Measurements from ENCODE around the gene NLRP5.
"Not testable (repeated sequence)": the region's sequence is repeated elsewhere in the genome, so short reads cannot be mapped to it uniquely, and the experiment has no call there.

NLRP5 gene

GRCh38 chr19:56099638-56100539, 113.3 kb downstream of the NLRP5 start:
- DNase-seq: no peak

DNA sequence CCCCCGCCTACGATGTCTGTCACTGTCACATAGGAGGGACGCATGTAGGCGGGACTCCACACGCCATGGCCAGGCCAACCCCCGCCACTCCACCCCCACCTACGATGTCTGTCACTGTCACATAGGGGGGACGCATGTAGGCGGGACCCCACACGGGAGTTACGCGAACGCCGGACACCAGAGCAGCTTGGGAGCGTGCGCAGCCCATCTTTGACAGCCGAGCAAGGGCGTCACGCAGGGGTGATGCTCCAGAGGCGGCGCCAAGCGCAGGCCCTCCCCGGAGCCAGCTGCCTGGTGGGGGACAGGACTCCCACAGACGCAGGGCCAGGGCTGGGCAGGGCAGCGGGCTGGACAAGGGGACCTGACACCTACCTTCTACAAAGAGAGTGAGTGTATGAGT, 114.5 kb downstream of the NLRP5 start:
- no peak for DNase-seq

- no peak for DNase-seq
Measured at GRCh38 chr19:56101746-56102535, 115.4 kb downstream of the NLRP5 start.

GRCh38 chr19:56103027-56103614, 116.5 kb downstream of the NLRP5 start:
- no peak for DNase-seq

DNA sequence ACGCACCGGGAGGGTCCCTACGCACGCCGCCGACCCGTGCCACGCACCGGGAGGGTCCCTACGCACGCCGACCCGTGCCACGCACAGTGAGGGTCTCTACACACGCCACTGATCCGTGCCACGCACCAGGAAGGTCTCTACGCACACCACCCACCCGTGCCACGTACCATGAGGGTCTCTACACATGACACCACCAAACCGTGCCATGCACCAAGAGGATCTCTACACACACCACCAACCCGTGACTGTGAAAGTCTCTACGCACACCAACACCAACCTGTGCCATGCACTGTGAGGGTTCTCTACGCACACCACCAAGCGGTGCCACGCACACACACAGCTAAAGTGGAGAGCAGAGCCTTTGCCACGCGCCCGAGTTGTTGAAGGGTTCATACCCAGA, 117.8 kb downstream of the NLRP5 start:
- DNase-seq: no peak

- no peak for DNase-seq
Measured at GRCh38 chr19:56105090-56105701, 118.6 kb downstream of the NLRP5 start.

DNA sequence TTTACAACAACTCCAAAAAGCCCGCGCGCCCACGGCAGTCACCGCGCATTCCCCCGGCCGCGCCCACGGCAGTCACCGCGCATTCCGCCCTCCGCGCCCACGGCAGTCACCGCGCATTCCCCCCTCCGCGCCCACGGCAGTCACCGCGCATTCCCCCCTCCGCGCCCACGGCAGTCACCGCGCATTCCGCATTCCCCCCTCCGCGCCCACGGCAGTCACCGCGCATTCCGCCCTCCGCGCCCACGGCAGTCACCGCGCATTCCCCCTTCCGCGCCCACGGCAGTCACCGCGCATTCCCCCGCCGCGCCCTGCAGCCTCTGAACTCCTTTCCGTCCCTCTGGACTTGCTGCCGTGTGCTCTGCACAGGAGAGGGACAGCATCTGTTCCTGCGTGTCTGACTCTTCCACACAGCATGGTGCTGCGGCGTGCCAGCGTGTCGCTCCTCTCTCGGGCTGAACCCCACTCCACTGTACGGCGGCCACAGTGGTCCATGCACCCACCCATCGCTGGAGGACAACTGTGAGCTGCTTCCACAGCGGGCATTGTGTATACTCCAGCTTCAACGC, 119.3 kb downstream of the NLRP5 start:
- not testable (repeated sequence) for DNase-seq

DNA sequence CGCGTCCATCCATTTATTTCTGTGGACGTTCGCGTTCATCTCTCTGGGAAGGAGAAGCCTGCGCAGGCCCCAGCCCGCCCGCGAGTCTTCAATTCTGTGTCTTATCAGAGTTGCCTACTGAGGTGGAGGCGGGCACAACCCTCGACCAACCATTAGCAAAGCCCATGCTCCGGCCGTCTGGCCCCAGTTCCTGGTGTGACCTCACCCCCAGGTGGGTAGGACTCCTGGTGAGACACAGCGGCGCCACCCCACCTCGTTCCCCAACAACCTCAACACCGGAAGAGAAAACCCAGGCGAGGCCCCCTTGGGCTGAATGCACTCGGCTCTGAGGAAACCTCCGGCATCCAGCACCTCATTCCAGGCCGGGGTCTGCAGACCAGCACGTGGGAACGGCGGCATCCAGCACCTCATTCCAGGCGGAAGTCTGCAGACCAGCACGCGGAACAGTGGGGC, 119.8 kb downstream of the NLRP5 start:
- DNase-seq: no peak

DNA sequence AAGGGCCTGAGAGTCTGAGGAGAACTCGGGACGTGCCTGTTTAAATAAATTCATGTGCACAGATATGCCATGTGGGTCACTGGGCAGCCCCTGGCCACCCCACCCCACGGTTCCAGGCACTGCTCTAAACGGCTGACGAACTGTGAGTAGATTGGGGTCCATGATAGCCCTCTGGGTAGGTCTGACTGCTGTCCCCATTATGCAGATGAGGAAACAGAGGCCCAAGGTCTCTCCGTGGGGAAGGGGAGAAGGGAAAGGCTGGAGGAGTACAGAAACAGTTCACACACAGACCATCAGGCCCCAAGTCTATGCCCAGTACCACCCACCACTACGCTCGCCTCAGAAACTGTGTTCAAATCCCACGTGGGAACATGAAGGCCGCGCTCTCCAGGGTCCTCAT, 120.4 kb downstream of the NLRP5 start:
- DNase-seq: no peak

GRCh38 chr19:56107626-56108351, 121.2 kb downstream of the NLRP5 start:
- no peak for DNase-seq

DNA sequence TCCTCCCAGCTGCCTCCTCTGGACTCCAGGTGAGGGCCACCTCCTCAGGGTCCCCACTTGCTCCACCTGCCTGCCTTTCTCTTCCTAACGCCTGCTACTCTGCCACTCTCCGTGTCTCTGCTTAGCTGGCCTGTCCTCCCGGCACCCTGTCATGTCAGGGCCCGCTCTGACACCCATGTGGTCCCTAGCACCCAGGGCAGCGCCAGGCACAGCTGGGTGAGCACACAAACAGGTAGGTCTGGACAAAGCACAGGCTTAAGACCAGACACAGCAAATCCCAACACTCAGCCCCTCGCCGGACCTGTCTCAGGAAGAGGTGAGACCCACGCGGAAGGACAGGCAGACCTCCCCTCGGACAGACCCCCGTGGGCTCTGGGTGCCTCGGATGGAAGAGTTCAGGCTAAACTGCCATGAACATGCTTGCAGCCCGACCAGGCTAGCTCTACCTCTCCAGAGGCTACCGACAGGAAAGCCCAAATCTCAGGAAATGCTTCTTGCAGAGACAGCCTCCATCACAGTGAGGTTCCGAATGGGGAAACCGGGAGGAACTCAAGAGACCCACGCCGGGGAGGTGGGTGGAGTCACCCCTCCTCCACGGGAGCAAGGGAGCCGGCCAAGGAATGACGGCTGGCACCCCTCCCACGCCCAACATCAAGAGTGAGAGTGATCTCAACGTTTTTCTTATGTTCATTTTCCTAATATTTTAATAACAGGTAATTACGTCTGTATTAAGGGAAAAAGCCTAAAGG, 122.0 kb downstream of the NLRP5 start:
- DNase-seq: no peak

GRCh38 chr19:56109226-56109625, 122.7 kb downstream of the NLRP5 start:
- DNase-seq: no peak

GRCh38 chr19:56110515-56111448, 124.2 kb downstream of the NLRP5 start:
- DNase-seq: no peak

All from NCI-H510A treated with DMSO at 0.1 percent for 48 hours (cell line).